ENCODE results near the gene APC.

DNA sequence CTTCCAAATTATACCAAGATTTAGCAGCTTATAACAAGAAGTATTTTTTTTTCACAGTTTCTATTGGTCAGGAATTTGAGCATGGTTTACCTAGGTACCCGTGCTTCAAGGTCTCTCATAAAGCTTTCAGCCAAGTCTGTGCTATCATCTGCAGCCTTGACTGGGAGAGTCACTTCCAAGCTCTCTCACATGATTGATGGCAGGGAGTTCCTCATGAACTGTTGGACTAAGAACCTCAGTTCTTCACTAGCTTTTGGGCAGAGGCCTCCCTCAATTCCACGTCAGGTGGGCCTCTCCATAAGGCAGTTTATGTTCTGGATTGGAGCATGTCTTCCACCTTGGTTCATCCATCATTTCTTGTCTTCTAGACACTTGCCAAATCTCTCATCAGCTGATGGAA lies 39.9 kb upstream of the APC start:
- TF ChIP-seq, protein P1, sequence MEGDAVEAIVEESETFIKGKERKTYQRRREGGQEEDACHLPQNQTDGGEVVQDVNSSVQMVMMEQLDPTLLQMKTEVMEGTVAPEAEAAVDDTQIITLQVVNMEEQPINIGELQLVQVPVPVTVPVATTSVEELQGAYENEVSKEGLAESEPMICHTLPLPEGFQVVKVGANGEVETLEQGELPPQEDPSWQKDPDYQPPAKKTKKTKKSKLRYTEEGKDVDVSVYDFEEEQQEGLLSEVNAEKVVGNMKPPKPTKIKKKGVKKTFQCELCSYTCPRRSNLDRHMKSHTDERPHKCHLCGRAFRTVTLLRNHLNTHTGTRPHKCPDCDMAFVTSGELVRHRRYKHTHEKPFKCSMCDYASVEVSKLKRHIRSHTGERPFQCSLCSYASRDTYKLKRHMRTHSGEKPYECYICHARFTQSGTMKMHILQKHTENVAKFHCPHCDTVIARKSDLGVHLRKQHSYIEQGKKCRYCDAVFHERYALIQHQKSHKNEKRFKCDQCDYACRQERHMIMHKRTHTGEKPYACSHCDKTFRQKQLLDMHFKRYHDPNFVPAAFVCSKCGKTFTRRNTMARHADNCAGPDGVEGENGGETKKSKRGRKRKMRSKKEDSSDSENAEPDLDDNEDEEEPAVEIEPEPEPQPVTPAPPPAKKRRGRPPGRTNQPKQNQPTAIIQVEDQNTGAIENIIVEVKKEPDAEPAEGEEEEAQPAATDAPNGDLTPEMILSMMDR (IDR thresholded peaks at IDR 0.05; ENCODE audit: insufficient read depth, low read length): no peak
- no peak for TF ChIP-seq POLR2AphosphoS5 (IDR thresholded peaks at IDR 0.05; ENCODE audit: low read depth)
- TF ChIP-seq, protein P2, sequence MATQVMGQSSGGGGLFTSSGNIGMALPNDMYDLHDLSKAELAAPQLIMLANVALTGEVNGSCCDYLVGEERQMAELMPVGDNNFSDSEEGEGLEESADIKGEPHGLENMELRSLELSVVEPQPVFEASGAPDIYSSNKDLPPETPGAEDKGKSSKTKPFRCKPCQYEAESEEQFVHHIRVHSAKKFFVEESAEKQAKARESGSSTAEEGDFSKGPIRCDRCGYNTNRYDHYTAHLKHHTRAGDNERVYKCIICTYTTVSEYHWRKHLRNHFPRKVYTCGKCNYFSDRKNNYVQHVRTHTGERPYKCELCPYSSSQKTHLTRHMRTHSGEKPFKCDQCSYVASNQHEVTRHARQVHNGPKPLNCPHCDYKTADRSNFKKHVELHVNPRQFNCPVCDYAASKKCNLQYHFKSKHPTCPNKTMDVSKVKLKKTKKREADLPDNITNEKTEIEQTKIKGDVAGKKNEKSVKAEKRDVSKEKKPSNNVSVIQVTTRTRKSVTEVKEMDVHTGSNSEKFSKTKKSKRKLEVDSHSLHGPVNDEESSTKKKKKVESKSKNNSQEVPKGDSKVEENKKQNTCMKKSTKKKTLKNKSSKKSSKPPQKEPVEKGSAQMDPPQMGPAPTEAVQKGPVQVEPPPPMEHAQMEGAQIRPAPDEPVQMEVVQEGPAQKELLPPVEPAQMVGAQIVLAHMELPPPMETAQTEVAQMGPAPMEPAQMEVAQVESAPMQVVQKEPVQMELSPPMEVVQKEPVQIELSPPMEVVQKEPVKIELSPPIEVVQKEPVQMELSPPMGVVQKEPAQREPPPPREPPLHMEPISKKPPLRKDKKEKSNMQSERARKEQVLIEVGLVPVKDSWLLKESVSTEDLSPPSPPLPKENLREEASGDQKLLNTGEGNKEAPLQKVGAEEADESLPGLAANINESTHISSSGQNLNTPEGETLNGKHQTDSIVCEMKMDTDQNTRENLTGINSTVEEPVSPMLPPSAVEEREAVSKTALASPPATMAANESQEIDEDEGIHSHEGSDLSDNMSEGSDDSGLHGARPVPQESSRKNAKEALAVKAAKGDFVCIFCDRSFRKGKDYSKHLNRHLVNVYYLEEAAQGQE (IDR thresholded peaks at IDR 0.05; ENCODE audit: insufficient replicate concordance, low read depth): no peak
- no peak for TF ChIP-seq GABPA (IDR thresholded peaks at IDR 0.05; ENCODE audit: low read depth)
- no peak for TF ChIP-seq SPI1 (IDR thresholded peaks at IDR 0.05; ENCODE audit: borderline replicate concordance, low read depth)

All from HL-60 (cell line).